MM.1S (cell line): ENCODE measurements around the gene DPCD.

ENCODE experiments used
- DNase-seq: peaks from one replicate; pipeline ENCODE4 v3.0.0-alpha.2; 2015
- H2AFZ ChIP-seq: fragments of 300-600 bp; sonication (generic); 2 replicates; pipeline ENCODE4 v1.6.0; 2016; ENCODE audit warnings: antibody characterized with exemption, low read length
- H3F3A ChIP-seq: fragments of 300-600 bp; sonication (generic); 2 replicates; pipeline ENCODE4 v1.6.1; 2016; ENCODE audit warnings: mild to moderate bottlenecking, antibody characterized with exemption, low read length, moderate library complexity, mixed read lengths; ENCODE audit not compliant: insufficient read depth
- H3K27ac ChIP-seq: fragments of 300-600 bp; sonication (generic); 2 replicates; pipeline ENCODE4 v1.5.1; 2016; ENCODE audit warnings: mild to moderate bottlenecking, low read length
- H3K27me3 ChIP-seq: fragments of 300-600 bp; sonication (generic); replicated peaks from 2 replicates; pipeline ENCODE4 v1.6.0; 2016; ENCODE audit warnings: low read length; ENCODE audit not compliant: insufficient read depth
- H3K36me3 ChIP-seq: fragments of 300-600 bp; sonication (generic); replicated peaks from 2 replicates; pipeline ENCODE4 v1.6.1; 2016; ENCODE audit warnings: mild to moderate bottlenecking, low read length, mixed read lengths; ENCODE audit not compliant: insufficient read depth
- H3K4me1 ChIP-seq: fragments of 300-600 bp; sonication (generic); 2 replicates; pipeline ENCODE4 v1.6.1; 2016; ENCODE audit warnings: low read length, mixed read lengths
- H3K4me2 ChIP-seq: fragments of 300-600 bp; sonication (generic); 2 replicates; pipeline ENCODE4 v1.6.0; 2016; ENCODE audit warnings: low read depth, low read length
- H3K4me3 ChIP-seq: fragments of 300-600 bp; sonication (generic); 2 replicates; pipeline ENCODE4 v1.5.1; 2016; ENCODE audit warnings: low read length, mixed read lengths
- H3K79me2 ChIP-seq: fragments of 300-600 bp; sonication (generic); 2 replicates; pipeline ENCODE4 v1.6.1; 2016; ENCODE audit warnings: mixed run types, low read length, mixed read lengths
- H3K9ac ChIP-seq: fragments of 300-600 bp; sonication (generic); 2 replicates; pipeline ENCODE4 v1.6.1; 2016; ENCODE audit warnings: low read length, mixed read lengths
- H3K9me2 ChIP-seq: fragments of 300-600 bp; sonication (generic); replicated peaks from 2 replicates; pipeline ENCODE4 v1.6.1; 2016; ENCODE audit warnings: mild to moderate bottlenecking, low read length, mixed read lengths; ENCODE audit not compliant: insufficient read depth
- H3K9me3 ChIP-seq: fragments of 300-600 bp; sonication (generic); replicated peaks from 2 replicates; pipeline ENCODE4 v1.6.1; 2016; ENCODE audit warnings: mild to moderate bottlenecking, low read length, mixed read lengths; ENCODE audit not compliant: insufficient read depth
- H4K20me1 ChIP-seq: fragments of 300-600 bp; sonication (generic); 2 replicates; pipeline ENCODE4 v1.6.1; 2016; ENCODE audit warnings: mild to moderate bottlenecking, low read length, moderate library complexity, mixed read lengths; ENCODE audit not compliant: insufficient read depth
- CTCF ChIP-seq: fragments of 300-600 bp; sonication (generic); IDR thresholded peaks from 2 replicates; pipeline ENCODE4 v1.5.1; 2016; ENCODE audit warnings: antibody characterized with exemption, low read length, mixed read lengths
- EZH2 ChIP-seq: fragments of 300-600 bp; sonication (generic); optimal IDR thresholded peaks from 2 replicates; pipeline ENCODE3; 2017; ENCODE audit warnings: low read depth, mild to moderate bottlenecking, antibody characterized with exemption, low read length, mixed read lengths
- EZH2phosphoT487 ChIP-seq: fragments of 300-600 bp; sonication (generic); IDR thresholded peaks from 2 replicates; pipeline ENCODE4 v1.6.1; 2018; ENCODE audit warnings: antibody characterized with exemption, low read length

The DPCD gene

GRCh38 chr10:101644002-101644401, 55.9 kb downstream of the DPCD start:
- H3K27ac ChIP-seq = no peak overlapping the region
- TF ChIP-seq EZH2 (no peak), CTCF (no peak), EZH2phosphoT487 (no peak)
- H3K36me3 ChIP-seq = no peaks in the 10 kb centered on the region
- no peaks in the 10 kb centered on the region for H3K4me1 ChIP-seq
- no peak overlapping the region for H3K4me3 ChIP-seq
- no peak for DNase-seq
- H3K9me3 ChIP-seq = no peaks in the 10 kb centered on the region
- H3K9me2 ChIP-seq = no peaks in the 10 kb centered on the region
- no peaks in the 10 kb centered on the region for H3K79me2 ChIP-seq
- H3K27me3 ChIP-seq = no peaks in the 10 kb centered on the region
- H2AFZ ChIP-seq = no peak overlapping the region
- no peak overlapping the region for H3K9ac ChIP-seq
- no peaks in the 10 kb centered on the region for H3F3A ChIP-seq
- H4K20me1 ChIP-seq = no peaks in the 10 kb centered on the region
- no peak overlapping the region for H3K4me2 ChIP-seq

DNA sequence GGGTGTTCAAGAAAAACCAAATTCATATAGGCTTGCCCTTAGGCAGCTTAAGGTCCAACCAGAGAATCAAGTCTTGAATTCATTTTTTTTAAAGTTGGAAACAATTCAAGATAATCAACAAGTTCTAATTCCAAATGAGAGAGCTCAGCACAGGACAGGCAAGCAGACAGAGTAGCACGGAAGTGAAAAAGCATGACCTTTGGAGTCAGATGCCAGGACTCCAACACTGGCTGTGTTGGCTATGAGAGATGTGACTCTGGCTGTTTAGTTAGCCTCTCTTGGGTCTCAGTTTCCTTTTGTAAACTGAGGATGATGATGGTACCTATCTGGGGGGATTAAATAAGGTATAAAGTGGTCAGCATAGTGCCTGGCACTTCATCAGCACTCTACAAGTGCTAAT, 57.5 kb downstream of the DPCD start:
- H3K9me2 ChIP-seq = no peaks in the 10 kb centered on the region
- no peak for DNase-seq
- no peak overlapping the region for H3K27ac ChIP-seq
- no peaks in the 10 kb centered on the region for H3F3A ChIP-seq
- H3K4me3 ChIP-seq = no peak overlapping the region
- H3K9ac ChIP-seq = no peak overlapping the region
- no peak overlapping the region for H3K4me2 ChIP-seq
- no peak overlapping the region for H2AFZ ChIP-seq
- no peaks in the 10 kb centered on the region for H3K79me2 ChIP-seq
- H3K36me3 ChIP-seq = no peaks in the 10 kb centered on the region
- no peaks in the 10 kb centered on the region for H3K9me3 ChIP-seq
- H3K4me1 ChIP-seq = no peaks in the 10 kb centered on the region
- H3K27me3 ChIP-seq = no peaks in the 10 kb centered on the region
- no peaks in the 10 kb centered on the region for H4K20me1 ChIP-seq
- TF ChIP-seq CTCF (no peak), EZH2phosphoT487 (no peak), EZH2 (no peak)

DNA sequence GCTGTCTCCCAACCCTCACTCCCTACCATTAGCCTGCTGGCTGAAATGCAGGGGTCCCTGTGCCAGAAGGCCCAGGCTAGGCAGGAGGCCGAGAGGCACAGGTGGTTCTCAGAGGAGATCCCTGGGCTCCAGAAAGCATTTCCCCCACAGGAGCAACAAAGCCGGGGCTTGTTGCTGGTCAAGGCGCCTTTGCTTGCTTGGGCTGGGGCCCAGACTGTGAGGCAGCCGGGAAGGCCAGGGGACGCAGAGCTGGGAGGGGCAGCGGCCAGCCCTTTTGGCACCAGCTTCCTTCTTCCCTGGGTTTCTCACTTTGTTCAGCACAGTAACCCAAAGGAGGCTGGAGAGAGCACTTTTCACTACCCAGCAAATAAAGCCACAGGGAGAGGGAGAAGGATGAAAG, 58.2 kb downstream of the DPCD start:
- H3K4me3 ChIP-seq = no peak overlapping the region
- no peak overlapping the region for H3K27ac ChIP-seq
- H3K27me3 ChIP-seq = no peaks in the 10 kb centered on the region
- no peaks in the 10 kb centered on the region for H3K36me3 ChIP-seq
- no peak for TF ChIP-seq EZH2phosphoT487
- no peak for TF ChIP-seq EZH2
- no peak for TF ChIP-seq CTCF
- H3K79me2 ChIP-seq = no peaks in the 10 kb centered on the region
- no peak overlapping the region for H3K4me2 ChIP-seq
- H3K4me1 ChIP-seq = no peaks in the 10 kb centered on the region
- no peak overlapping the region for H3K9ac ChIP-seq
- no peaks in the 10 kb centered on the region for H3F3A ChIP-seq
- DNase-seq = no peak
- H3K9me3 ChIP-seq = no peaks in the 10 kb centered on the region
- H3K9me2 ChIP-seq = no peaks in the 10 kb centered on the region
- H2AFZ ChIP-seq = no peak overlapping the region
- no peaks in the 10 kb centered on the region for H4K20me1 ChIP-seq
